Measurements from ENCODE around the gene RUNX2. TPM values are rescaled to one million over a fixed set of nuclear protein-coding genes. Genes with fewer than 3 reads are reported as not detected.
"Not testable (repeated sequence)": the region's sequence is repeated elsewhere in the genome, so short reads cannot be mapped to it uniquely, and the experiment has no call there.

RUNX2 gene
- total RNA-seq, 2 experiments from 2014 or later, result 2.7 to 3.0 TPM

- H3K4me1 Mint-ChIP-seq (ENCODE audit: low read depth), result peaks cover 6% of the 10 kb centered on the region
- ChIA-PET POLR2A (no interaction called here), CTCF (no interaction called here)
- H3K36me3 Mint-ChIP-seq (ENCODE audit: low read depth), result peaks cover 3% of the 10 kb centered on the region
- DNase-seq, result no peak
- ATAC-seq, result no peak
- peaks cover 2% of the 10 kb centered on the region for H3K27me3 Mint-ChIP-seq (ENCODE audit: low read depth)
- no peak overlapping the region for H3K4me3 Mint-ChIP-seq
- H3K9me3 Mint-ChIP-seq (ENCODE audit: insufficient read depth), result no peaks in the 10 kb centered on the region
- no peak overlapping the region for H3K27ac Mint-ChIP-seq
These were observed 228.0 kb downstream of the RUNX2 start for GRCh38 chr6:45555981-45556771.

GRCh38 chr6:45556828-45557227, 228.7 kb downstream of the RUNX2 start:
- POLR2A ChIA-PET, result no interaction called here
- no peak for DNase-seq
- CTCF ChIA-PET, result no interaction called here
- Mint-ChIP-seq H3K27ac (no peak overlapping the region), H3K4me3 (no peak overlapping the region), H3K9me3 (ENCODE audit: insufficient read depth) (no peaks in the 10 kb centered on the region), H3K4me1 (ENCODE audit: low read depth) (peaks cover 6% of the 10 kb centered on the region), H3K36me3 (ENCODE audit: low read depth) (peaks cover 3% of the 10 kb centered on the region), H3K27me3 (ENCODE audit: low read depth) (peaks cover 2% of the 10 kb centered on the region)
- no peak for ATAC-seq

GRCh38 chr6:45557454-45557853, 229.3 kb downstream of the RUNX2 start:
- Mint-ChIP-seq H3K4me3 (no peak overlapping the region), H3K9me3 (ENCODE audit: insufficient read depth) (no peaks in the 10 kb centered on the region), H3K27ac (no peak overlapping the region), H3K36me3 (ENCODE audit: low read depth) (peaks cover 3% of the 10 kb centered on the region), H3K27me3 (ENCODE audit: low read depth) (peaks cover 2% of the 10 kb centered on the region), H3K4me1 (ENCODE audit: low read depth) (peaks cover 6% of the 10 kb centered on the region)
- CTCF ChIA-PET, result no interaction called here
- no peak for DNase-seq
- no peak for ATAC-seq
- POLR2A ChIA-PET, result no interaction called here

- Mint-ChIP-seq H3K27ac (no peak overlapping the region), H3K36me3 (ENCODE audit: low read depth) (peaks cover 3% of the 10 kb centered on the region), H3K4me1 (ENCODE audit: low read depth) (peaks cover 6% of the 10 kb centered on the region), H3K27me3 (ENCODE audit: low read depth) (peaks cover 4% of the 10 kb centered on the region), H3K4me3 (no peak overlapping the region), H3K9me3 (ENCODE audit: insufficient read depth) (no peaks in the 10 kb centered on the region)
- ATAC-seq (no peak), DNase-seq (no peak)
- CTCF ChIA-PET, result no interaction called here
- POLR2A ChIA-PET, result no interaction called here
These were observed 230.7 kb downstream of the RUNX2 start for GRCh38 chr6:45558858-45559257.

GRCh38 chr6:45560321-45560820, 232.2 kb downstream of the RUNX2 start:
- H3K4me3 Mint-ChIP-seq; H3K27me3 Mint-ChIP-seq (ENCODE audit: low read depth); H3K9me3 Mint-ChIP-seq (ENCODE audit: insufficient read depth); H3K36me3 Mint-ChIP-seq (ENCODE audit: low read depth); POLR2A ChIA-PET; DNase-seq; H3K4me1 Mint-ChIP-seq (ENCODE audit: low read depth); ATAC-seq; CTCF ChIA-PET; H3K27ac Mint-ChIP-seq: not testable (repeated sequence)

GRCh38 chr6:45562171-45562570, 234.0 kb downstream of the RUNX2 start:
- Mint-ChIP-seq H3K36me3 (ENCODE audit: low read depth) (peaks cover 3% of the 10 kb centered on the region), H3K9me3 (ENCODE audit: insufficient read depth) (no peaks in the 10 kb centered on the region), H3K4me3 (no peak overlapping the region), H3K27ac (no peak overlapping the region), H3K27me3 (ENCODE audit: low read depth) (peaks cover 6% of the 10 kb centered on the region), H3K4me1 (ENCODE audit: low read depth) (peaks cover 6% of the 10 kb centered on the region)
- DNase-seq (no peak), ATAC-seq (no peak)
- ChIA-PET CTCF (no interaction called here), POLR2A (interaction anchor here (0.7 kb wide), 1 partner anchor 134 kb away, joined by 3 read pairs; no protein-coding TSS in a partner anchor)

GRCh38 chr6:45563041-45563440, 234.9 kb downstream of the RUNX2 start:
- H3K9me3 Mint-ChIP-seq (ENCODE audit: insufficient read depth), result no peaks in the 10 kb centered on the region
- H3K4me3 Mint-ChIP-seq, result no peak overlapping the region
- H3K36me3 Mint-ChIP-seq (ENCODE audit: low read depth), result peaks cover 3% of the 10 kb centered on the region
- H3K27me3 Mint-ChIP-seq (ENCODE audit: low read depth), result peaks cover 6% of the 10 kb centered on the region
- no peak for ATAC-seq
- CTCF ChIA-PET, result no interaction called here
- POLR2A ChIA-PET, result no interaction called here
- H3K4me1 Mint-ChIP-seq (ENCODE audit: low read depth), result peaks cover 6% of the 10 kb centered on the region
- no peak for DNase-seq
- H3K27ac Mint-ChIP-seq, result no peak overlapping the region

- POLR2A ChIA-PET, result no interaction called here
These were observed 235.7 kb downstream of the RUNX2 start for GRCh38 chr6:45563844-45564243.

GRCh38 chr6:45566882-45567281, 238.8 kb downstream of the RUNX2 start:
- ChIA-PET CTCF (no interaction called here), POLR2A (no interaction called here)
- no peaks in the 10 kb centered on the region for H3K36me3 Mint-ChIP-seq (ENCODE audit: low read depth)
- no peaks in the 10 kb centered on the region for H3K9me3 Mint-ChIP-seq (ENCODE audit: insufficient read depth)
- H3K27me3 Mint-ChIP-seq (ENCODE audit: low read depth), result peaks cover 6% of the 10 kb centered on the region
- H3K4me3 Mint-ChIP-seq, result no peak overlapping the region
- peaks cover 9% of the 10 kb centered on the region for H3K4me1 Mint-ChIP-seq (ENCODE audit: low read depth)
- no peak overlapping the region for H3K27ac Mint-ChIP-seq
- ATAC-seq (no peak), DNase-seq (no peak)

More at GRCh38 chr6:45563844-45564243, 235.7 kb downstream of the RUNX2 start:
- DNase-seq (no peak), ATAC-seq (no peak)
- Mint-ChIP-seq H3K4me1 (ENCODE audit: low read depth) (peaks cover 5% of the 10 kb centered on the region), H3K27ac (no peak overlapping the region), H3K36me3 (ENCODE audit: low read depth) (peaks cover 3% of the 10 kb centered on the region), H3K27me3 (ENCODE audit: low read depth) (peaks cover 6% of the 10 kb centered on the region), H3K9me3 (ENCODE audit: insufficient read depth) (no peaks in the 10 kb centered on the region), H3K4me3 (no peak overlapping the region)
- CTCF ChIA-PET, result no interaction called here

GRCh38 chr6:45567879-45568278, 239.7 kb downstream of the RUNX2 start:
- Mint-ChIP-seq H3K27ac (no peak overlapping the region), H3K27me3 (ENCODE audit: low read depth) (peaks cover 4% of the 10 kb centered on the region), H3K36me3 (ENCODE audit: low read depth) (no peaks in the 10 kb centered on the region), H3K9me3 (ENCODE audit: insufficient read depth) (no peaks in the 10 kb centered on the region), H3K4me3 (no peak overlapping the region), H3K4me1 (ENCODE audit: low read depth) (peaks cover 14% of the 10 kb centered on the region)
- ATAC-seq, result no peak
- DNase-seq, result no peak
- ChIA-PET POLR2A (no interaction called here), CTCF (no interaction called here)

GRCh38 chr6:45568626-45569025, 240.5 kb downstream of the RUNX2 start:
- no peaks in the 10 kb centered on the region for H3K36me3 Mint-ChIP-seq (ENCODE audit: low read depth)
- no peaks in the 10 kb centered on the region for H3K9me3 Mint-ChIP-seq (ENCODE audit: insufficient read depth)
- H3K27me3 Mint-ChIP-seq (ENCODE audit: low read depth), result peaks cover 4% of the 10 kb centered on the region
- H3K4me1 Mint-ChIP-seq (ENCODE audit: low read depth), result peaks cover 21% of the 10 kb centered on the region
- no peak for ATAC-seq
- DNase-seq, result no peak
- H3K27ac Mint-ChIP-seq, result no peak overlapping the region
- ChIA-PET CTCF (no interaction called here), POLR2A (no interaction called here)
- no peak overlapping the region for H3K4me3 Mint-ChIP-seq

GRCh38 chr6:45569210-45569945, 241.2 kb downstream of the RUNX2 start:
- ChIA-PET CTCF (no interaction called here), POLR2A (no interaction called here)
- Mint-ChIP-seq H3K9me3 (ENCODE audit: insufficient read depth) (no peaks in the 10 kb centered on the region), H3K4me3 (no peak overlapping the region), H3K27me3 (ENCODE audit: low read depth) (peaks cover 2% of the 10 kb centered on the region), H3K27ac (no peak overlapping the region), H3K4me1 (ENCODE audit: low read depth) (peaks cover 23% of the 10 kb centered on the region), H3K36me3 (ENCODE audit: low read depth) (no peaks in the 10 kb centered on the region)
- DNase-seq, result no peak
- no peak for ATAC-seq

Measured in activated CD8-positive, alpha-beta T cell treated with anti-CD3 and anti-CD28 coated beads, Interleukin-2, amount 10 ng/mL, durations not matched to agents 7 days and 5 days (primary cell).